Activated CD8-positive, alpha-beta T cell treated with anti-CD3 and anti-CD28 coated beads for 36 hours (primary cell): ENCODE measurements around the gene DICER1. TPM values are rescaled to one million over a fixed set of nuclear protein-coding genes. Genes with fewer than 3 reads are reported as not detected.
A peak's percentile ranks its signal among the peaks of the same experiment; 100 is the strongest.

Experiments
- ATAC-seq: fragments of 200-7000 bp; cut with Tn5 transposase; one replicate; pipeline ENCODE4 v1.10.0; 2021; ENCODE audit warnings: mild to moderate bottlenecking, moderate library complexity
- CTCF ChIA-PET: fragments of 350-600 bp; sonication (Branson Sonifier 250); formaldehyde crosslinking; loops from one replicate; lab custom pipeline; 2021; ENCODE audit warnings: antibody characterized with exemption; lab: Charles Lee
- POLR2A ChIA-PET: fragments of 350-600 bp; sonication (Branson Sonifier 250); formaldehyde crosslinking; loops from one replicate; lab custom pipeline; 2021; ENCODE audit warnings: antibody characterized with exemption; lab: Charles Lee
- DNase-seq: peaks from one replicate; pipeline ENCODE4 v3.0.0-alpha.2; 2020
- H3K27ac Mint-ChIP-seq: one replicate; pipeline ENCODE4 v1.8.0; 2021; ENCODE audit warnings: mild to moderate bottlenecking, mixed read lengths
- H3K27me3 Mint-ChIP-seq: one replicate; pipeline ENCODE4 v1.8.0; 2021; ENCODE audit warnings: mixed read lengths
- H3K36me3 Mint-ChIP-seq: one replicate; pipeline ENCODE4 v1.8.0; 2021; ENCODE audit warnings: low read depth, mixed read lengths
- H3K4me1 Mint-ChIP-seq: one replicate; pipeline ENCODE4 v1.8.0; 2021; ENCODE audit warnings: low read depth, mixed read lengths
- H3K4me3 Mint-ChIP-seq: one replicate; pipeline ENCODE4 v1.8.0; 2021; ENCODE audit warnings: mild to moderate bottlenecking, moderate library complexity, mixed read lengths
- H3K9me3 Mint-ChIP-seq: one replicate; pipeline ENCODE4 v1.8.0; 2021; ENCODE audit warnings: mixed read lengths
- intact Hi-C: fragments of 100-400 bp; cut with micrococcal nuclease; formaldehyde crosslinking; loops from one replicate; pipeline ENCODE4 v1.10.0; 2022
- total RNA-seq, 2 experiments: library from RNA; stranded (reverse); gene quantifications; one replicate each; pipeline ENCODE4 v1.2.3, GENCODE V29; 2021
- TF ChIP-seq, protein P1 (sequence below): fragments of 200-600 bp; IDR thresholded peaks from one replicate; pipeline ENCODE4 v1.8.0; 2022; ENCODE audit warnings: antibody characterized with exemption, mild to moderate bottlenecking

Gene DICER1
- total RNA-seq, 2 experiments from 2014 or later = 45.3 to 50.3 TPM

DNA sequence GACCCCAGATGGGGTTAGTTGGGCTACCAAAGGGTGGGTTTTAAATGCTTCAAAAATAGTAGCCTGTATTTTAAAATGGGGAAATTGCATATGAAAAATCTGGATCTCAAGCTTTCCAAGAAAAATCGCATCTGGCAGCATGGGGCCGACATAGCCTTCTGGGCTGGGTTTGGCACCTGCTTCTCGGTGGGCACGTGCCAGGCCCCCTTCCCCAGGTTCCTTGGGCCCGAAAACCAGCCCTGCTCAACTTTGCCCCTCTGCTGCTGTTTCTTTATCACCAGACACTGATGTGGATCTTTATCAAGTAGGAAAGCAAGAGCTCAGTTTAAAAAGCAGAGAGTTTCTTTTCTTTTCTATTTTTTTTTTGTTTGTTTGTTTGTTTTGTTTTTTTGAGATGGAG lies 95.1 kb downstream of the DICER1 start:
- no peak overlapping the region for H3K4me3 Mint-ChIP-seq
- no peaks in the 10 kb centered on the region for H3K9me3 Mint-ChIP-seq
- TF ChIP-seq, protein P1, sequence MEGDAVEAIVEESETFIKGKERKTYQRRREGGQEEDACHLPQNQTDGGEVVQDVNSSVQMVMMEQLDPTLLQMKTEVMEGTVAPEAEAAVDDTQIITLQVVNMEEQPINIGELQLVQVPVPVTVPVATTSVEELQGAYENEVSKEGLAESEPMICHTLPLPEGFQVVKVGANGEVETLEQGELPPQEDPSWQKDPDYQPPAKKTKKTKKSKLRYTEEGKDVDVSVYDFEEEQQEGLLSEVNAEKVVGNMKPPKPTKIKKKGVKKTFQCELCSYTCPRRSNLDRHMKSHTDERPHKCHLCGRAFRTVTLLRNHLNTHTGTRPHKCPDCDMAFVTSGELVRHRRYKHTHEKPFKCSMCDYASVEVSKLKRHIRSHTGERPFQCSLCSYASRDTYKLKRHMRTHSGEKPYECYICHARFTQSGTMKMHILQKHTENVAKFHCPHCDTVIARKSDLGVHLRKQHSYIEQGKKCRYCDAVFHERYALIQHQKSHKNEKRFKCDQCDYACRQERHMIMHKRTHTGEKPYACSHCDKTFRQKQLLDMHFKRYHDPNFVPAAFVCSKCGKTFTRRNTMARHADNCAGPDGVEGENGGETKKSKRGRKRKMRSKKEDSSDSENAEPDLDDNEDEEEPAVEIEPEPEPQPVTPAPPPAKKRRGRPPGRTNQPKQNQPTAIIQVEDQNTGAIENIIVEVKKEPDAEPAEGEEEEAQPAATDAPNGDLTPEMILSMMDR = no peak
- no peak overlapping the region for H3K27ac Mint-ChIP-seq
- POLR2A ChIA-PET = no interaction called here
- peaks cover 14% of the 10 kb centered on the region for H3K4me1 Mint-ChIP-seq
- CTCF ChIA-PET = no interaction called here
- intact Hi-C loops = no loop called here
- H3K36me3 Mint-ChIP-seq = no peaks in the 10 kb centered on the region
- H3K27me3 Mint-ChIP-seq = no peaks in the 10 kb centered on the region
- ATAC-seq = no peak
- no peak for DNase-seq

DNA sequence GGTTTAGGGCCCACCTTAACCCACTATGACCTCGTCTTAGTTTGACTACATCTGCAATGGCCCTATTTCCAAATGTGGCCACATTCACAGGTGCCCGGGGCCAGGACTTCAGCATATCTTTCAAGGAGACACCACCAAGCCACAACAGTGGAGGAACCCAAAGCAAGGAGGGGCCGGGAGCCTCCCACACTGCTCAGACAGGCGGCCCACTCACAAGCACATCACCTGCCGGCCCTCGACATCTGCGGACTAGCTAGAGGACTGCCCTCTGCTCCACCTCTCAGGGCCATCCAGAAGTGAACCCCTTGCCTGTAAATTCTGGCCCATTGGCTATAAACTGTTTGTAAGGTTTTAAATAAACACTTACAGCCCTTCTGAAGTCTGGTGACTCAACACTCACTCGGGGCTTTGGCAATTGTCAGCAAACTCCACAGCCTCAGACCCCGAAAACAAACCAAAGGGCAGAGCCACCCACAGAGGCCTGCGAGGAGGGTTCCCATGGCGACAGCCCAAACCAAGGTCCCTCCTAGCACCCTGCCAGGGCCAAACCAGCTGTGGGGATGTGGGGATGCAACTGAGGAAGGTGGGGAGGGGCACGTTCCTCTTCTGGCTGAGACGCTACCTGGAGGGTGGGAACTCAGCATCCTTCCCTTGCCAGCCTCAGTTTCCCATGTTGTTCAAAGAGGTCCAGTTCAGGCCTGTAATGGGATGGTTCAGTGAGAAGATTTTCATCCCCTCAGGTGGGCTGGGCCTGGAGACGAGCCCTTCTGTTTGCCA lies 95.8 kb downstream of the DICER1 start:
- no peak for ATAC-seq
- H3K27me3 Mint-ChIP-seq = no peaks in the 10 kb centered on the region
- CTCF ChIA-PET = no interaction called here

DNA sequence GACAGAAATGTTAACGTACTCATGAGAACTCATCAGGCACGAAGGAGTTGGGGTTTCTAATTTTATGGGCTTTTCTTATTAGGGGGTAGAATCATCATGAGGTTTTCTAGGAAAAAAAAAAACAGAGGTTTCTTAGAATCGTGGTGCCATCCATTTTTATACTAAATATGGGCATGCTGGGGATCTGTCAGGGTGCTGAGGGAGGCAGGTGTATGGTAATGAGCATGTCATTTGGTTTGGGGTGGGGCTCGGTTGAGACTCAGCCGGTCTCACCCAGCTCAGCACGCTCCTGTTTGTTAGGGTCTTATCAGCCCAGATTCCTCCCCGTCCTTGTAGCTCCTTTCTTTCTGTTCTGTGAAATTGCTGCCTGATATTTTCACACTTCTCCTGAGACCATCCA lies 98.2 kb downstream of the DICER1 start:
- TF ChIP-seq, protein P1 = no peak
- H3K27me3 Mint-ChIP-seq = no peaks in the 10 kb centered on the region
- H3K36me3 Mint-ChIP-seq = no peaks in the 10 kb centered on the region
- H3K4me1 Mint-ChIP-seq = peaks cover 14% of the 10 kb centered on the region
- intact Hi-C loops = no loop called here
- H3K4me3 Mint-ChIP-seq = peak overlapping the region; percentile 3
- peak; percentile 37 for DNase-seq
- H3K9me3 Mint-ChIP-seq = no peaks in the 10 kb centered on the region
- peak; percentile 91 for ATAC-seq
- ChIA-PET POLR2A (interaction anchor here (1.4 kb wide), 1 partner anchor 11 kb away, joined by 5 read pairs; no protein-coding TSS in a partner anchor), CTCF (interaction anchor here (1.3 kb wide), 1 partner anchor 38 kb away, joined by 3 read pairs; no protein-coding TSS in a partner anchor)
- peak overlapping the region; percentile 83 for H3K27ac Mint-ChIP-seq

More for the DNA sequence above, 95.8 kb downstream of the DICER1 start:
- H3K4me3 Mint-ChIP-seq = no peak overlapping the region
- peaks cover 14% of the 10 kb centered on the region for H3K4me1 Mint-ChIP-seq
- peak; percentile 16 for DNase-seq
- no peaks in the 10 kb centered on the region for H3K9me3 Mint-ChIP-seq
- no peak overlapping the region for H3K27ac Mint-ChIP-seq
- POLR2A ChIA-PET = no interaction called here
- TF ChIP-seq, protein P1 = no peak
- intact Hi-C loops = no loop called here
- no peaks in the 10 kb centered on the region for H3K36me3 Mint-ChIP-seq

DNA sequence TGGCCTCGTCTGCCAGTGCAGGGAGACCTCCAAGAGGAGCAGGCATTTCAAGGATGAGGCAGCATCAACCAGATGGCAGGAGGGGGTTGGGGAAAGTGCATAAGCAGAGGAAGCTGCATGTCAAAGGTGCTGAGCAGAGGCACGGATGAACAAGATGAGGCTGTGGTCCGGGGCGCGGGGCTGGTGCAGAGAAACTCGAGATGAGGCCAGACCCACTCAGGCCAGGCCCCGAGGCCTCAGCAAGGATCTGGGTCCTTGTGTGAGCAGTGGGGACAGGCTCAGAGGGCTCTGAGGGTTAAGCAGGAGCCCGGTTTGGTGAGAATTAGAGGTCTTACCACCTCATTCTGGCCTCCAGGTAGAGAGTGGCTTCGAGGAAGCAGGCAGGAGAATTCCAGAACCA lies 98.8 kb downstream of the DICER1 start:
- Mint-ChIP-seq H3K36me3 (no peaks in the 10 kb centered on the region), H3K27me3 (no peaks in the 10 kb centered on the region), H3K27ac (peak overlapping the region; percentile 83), H3K4me3 (peak overlapping the region; percentile 3), H3K9me3 (no peaks in the 10 kb centered on the region), H3K4me1 (peaks cover 14% of the 10 kb centered on the region)
- ChIA-PET CTCF (no interaction called here), POLR2A (interaction anchor here (1.4 kb wide), 1 partner anchor 10 kb away, joined by 5 read pairs; no protein-coding TSS in a partner anchor)
- DNase-seq (no peak), ATAC-seq (no peak)
- intact Hi-C loops = no loop called here
- TF ChIP-seq, protein P1 = no peak

DNA sequence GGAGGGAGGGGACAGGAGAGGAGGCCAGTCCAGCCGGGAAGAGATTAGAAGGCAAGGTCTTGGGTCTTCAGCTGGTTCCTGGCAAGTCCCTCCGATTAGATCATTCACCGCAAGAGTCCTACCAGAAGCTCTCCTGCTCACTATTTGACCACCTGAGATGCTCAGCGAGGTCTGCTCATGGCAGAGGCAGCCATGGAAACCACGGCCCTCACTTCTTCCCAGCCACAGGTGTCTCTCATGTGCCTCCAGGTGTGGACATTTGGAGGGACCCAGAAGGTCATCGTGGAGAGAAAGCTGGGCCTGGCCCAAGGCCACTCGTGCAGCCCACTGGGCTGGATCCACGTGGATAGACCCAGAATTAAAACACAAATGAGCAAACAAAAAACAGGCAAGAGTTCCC lies 99.5 kb downstream of the DICER1 start:
- ATAC-seq = no peak
- no peak for DNase-seq
- ChIA-PET POLR2A (no interaction called here), CTCF (no interaction called here)
- intact Hi-C loops = no loop called here
- no peaks in the 10 kb centered on the region for H3K9me3 Mint-ChIP-seq
- no peaks in the 10 kb centered on the region for H3K27me3 Mint-ChIP-seq
- no peak overlapping the region for H3K4me3 Mint-ChIP-seq
- peak overlapping the region; percentile 83 for H3K27ac Mint-ChIP-seq
- H3K4me1 Mint-ChIP-seq = peaks cover 14% of the 10 kb centered on the region
- TF ChIP-seq, protein P1 = no peak
- H3K36me3 Mint-ChIP-seq = no peaks in the 10 kb centered on the region
